LNCaP clone FGC (cell line): ENCODE data around the gene TMEM132E.

ENCODE experiments used
- DNase-seq: peaks from one replicate; pipeline ENCODE4 v3.0.0-alpha.2; 2011; ENCODE audit warnings: low read depth
- H3K4me3 ChIP-seq: 2 replicates; pipeline ENCODE4 v1.5.1; 2011; ENCODE audit warnings: mild to moderate bottlenecking, low read depth, low read length, control low read depth
- TF ChIP-seq, protein P1 (sequence below): IDR thresholded peaks from 2 replicates; pipeline ENCODE4 v1.5.1; 2012; ENCODE audit warnings: mild to moderate bottlenecking; ENCODE audit not compliant: control insufficient read depth, insufficient read depth; ENCODE audit errors: extremely low read depth

The TMEM132E gene

DNA sequence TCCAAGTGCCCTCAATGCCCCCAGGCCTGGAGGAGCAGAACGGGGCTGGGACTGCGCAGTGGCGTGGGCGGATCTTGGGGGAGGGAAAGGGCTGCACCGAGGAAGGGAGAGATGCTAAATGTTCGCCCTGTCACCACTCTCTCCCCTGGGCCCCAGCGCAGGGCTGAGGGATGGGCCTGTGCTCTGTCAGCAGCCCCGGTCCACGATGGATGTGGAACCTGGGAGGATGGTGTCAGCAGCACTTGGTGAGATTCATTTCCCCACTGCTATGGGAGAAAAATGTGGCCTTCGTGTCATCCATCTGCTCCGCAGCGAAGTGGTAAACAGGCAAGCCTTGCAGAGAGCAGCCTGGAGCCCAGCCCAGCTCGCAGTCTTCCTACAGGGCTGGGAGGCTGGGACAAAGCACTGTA lies 72.0 kb downstream of the TMEM132E start:
- no peak overlapping the region for H3K4me3 ChIP-seq
- TF ChIP-seq, protein P1, sequence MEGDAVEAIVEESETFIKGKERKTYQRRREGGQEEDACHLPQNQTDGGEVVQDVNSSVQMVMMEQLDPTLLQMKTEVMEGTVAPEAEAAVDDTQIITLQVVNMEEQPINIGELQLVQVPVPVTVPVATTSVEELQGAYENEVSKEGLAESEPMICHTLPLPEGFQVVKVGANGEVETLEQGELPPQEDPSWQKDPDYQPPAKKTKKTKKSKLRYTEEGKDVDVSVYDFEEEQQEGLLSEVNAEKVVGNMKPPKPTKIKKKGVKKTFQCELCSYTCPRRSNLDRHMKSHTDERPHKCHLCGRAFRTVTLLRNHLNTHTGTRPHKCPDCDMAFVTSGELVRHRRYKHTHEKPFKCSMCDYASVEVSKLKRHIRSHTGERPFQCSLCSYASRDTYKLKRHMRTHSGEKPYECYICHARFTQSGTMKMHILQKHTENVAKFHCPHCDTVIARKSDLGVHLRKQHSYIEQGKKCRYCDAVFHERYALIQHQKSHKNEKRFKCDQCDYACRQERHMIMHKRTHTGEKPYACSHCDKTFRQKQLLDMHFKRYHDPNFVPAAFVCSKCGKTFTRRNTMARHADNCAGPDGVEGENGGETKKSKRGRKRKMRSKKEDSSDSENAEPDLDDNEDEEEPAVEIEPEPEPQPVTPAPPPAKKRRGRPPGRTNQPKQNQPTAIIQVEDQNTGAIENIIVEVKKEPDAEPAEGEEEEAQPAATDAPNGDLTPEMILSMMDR, result no peak
- no peak for DNase-seq

DNA sequence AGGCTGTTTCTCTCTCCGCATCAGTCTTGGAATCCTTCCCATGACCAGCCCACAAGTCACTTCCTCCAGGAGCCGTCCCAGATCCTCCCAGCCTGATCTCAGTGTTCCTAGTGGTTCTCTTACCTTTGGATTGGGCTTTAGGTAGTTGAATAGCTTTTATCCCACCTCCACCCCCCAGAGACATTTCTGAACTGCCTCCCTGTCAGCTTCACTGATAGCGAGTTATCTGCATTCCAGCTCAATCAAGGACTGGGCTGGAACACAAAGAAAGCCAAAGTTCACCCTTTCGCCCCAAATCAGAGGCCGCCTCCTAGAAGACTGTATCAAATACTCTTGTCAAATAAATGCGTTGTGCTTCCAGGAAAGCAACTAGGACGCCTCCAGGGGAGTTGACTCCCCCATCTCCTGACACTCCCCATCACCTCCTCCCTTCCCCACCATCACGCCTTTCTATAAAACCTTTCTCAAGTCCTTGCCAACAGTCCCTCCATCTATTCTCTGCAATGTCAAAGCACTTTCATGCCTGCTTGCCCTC lies 72.7 kb downstream of the TMEM132E start:
- TF ChIP-seq, protein P1, result no peak
- no peak overlapping the region for H3K4me3 ChIP-seq
- DNase-seq, result no peak

DNA sequence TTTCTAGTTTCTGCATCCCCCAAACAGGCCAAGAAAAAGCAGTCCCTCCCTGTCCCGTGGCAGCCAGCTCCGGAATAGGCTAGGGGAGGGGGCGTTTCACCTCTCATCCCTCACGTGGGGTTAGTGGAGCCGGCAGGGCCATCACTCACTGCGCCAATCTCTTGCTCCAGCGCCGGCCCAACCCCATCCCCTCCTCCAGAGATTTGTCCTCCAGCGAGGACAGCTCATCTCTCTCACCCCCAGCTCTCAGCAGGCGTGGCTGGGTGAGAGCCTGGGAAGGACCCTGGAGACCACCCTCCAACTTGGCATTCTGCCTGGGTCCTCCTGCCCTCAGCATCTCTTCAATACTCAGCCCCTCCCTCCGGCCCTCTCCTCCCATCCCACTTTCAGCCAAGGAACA lies 74.1 kb downstream of the TMEM132E start:
- TF ChIP-seq, protein P1, result no peak
- H3K4me3 ChIP-seq, result no peak overlapping the region
- no peak for DNase-seq

DNA sequence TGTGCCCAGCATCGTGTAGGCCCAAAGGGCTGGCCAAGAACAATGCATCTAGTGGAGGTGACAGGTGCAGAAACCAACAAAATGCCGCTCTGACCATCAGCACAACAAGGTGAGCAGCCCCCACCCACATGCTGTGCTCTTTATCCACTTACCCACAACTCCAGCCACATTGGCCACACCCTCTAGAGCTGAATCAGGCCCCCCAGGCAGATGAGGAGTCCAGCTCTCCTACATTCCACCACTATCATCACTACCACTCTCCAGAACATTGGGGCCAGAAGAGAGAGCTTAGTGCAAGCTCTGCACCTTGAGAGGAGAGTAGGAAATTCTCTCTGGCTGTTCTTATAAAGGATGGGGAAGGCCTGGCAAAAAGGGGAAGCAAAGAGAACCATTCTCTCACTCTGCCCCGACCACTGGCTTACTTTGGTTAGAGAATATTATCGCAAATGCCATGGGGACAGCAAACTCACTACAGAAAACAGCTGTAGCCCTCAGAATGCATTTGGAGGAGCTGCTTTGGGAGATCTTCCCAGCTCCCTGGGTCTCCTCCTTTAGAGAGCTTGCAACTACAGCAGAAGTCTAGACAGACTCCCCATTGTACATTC lies 75.0 kb downstream of the TMEM132E start:
- DNase-seq, result no peak
- TF ChIP-seq, protein P1, result no peak
- H3K4me3 ChIP-seq, result no peak overlapping the region

DNA sequence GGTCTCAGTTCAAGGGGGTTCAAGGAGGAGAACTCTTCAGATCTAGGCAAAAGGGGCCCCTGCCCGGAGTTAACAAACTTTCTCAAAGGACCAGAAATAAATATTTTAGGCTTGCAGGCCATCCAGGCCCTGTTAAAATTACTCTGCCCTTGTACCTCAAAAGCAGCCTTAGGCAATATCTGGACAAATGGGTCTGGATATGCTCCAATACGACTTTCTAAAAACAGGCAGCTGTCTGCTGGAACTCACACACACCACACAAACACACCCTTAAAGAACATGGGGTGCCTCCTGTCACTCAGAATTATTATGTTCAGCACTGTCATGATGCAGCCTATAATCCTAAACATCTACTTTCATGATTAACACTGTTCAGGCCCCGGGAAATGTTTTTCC lies 75.5 kb downstream of the TMEM132E start:
- H3K4me3 ChIP-seq, result no peak overlapping the region
- DNase-seq, result no peak
- TF ChIP-seq, protein P1, result no peak

DNA sequence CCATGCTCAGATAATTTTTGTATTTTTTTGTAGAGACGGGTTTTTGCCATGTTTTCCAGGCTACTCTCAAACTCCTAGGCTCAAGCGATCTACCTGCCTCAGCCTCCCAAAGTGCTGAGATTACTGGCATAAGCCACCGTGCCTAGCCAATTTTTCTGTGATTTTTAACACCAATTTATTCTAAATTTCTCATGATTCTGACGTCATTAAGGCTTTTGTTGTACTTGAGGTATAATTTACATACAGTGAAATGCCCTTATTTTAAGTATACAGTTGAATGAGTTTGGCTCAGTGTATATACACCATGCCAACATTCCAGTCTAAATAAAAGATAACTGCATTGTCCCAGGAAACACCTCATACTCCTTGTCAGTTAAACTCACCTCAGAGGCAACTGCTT lies 77.4 kb downstream of the TMEM132E start:
- H3K4me3 ChIP-seq, result no peak overlapping the region
- DNase-seq, result no peak
- TF ChIP-seq, protein P1, result no peak
